ACC112 (cell line): ENCODE data around the gene SAYSD1.

Experiments used
- H2AFZ ChIP-seq: fragments of 200-600 bp; sonication (generic); one replicate; pipeline ENCODE4 v1.6.0; 2017; ENCODE audit warnings: antibody characterized with exemption, low read length; ENCODE audit not compliant: unreplicated experiment
- H3K27ac ChIP-seq: fragments of 200-600 bp; sonication (generic); 2 replicates; pipeline ENCODE4 v1.5.1; 2014; ENCODE audit warnings: low read depth, mild to moderate bottlenecking, antibody characterized with exemption, low read length, moderate library complexity
- H3K27me3 ChIP-seq: fragments of 200-600 bp; sonication (generic); 2 replicates; pipeline ENCODE4 v1.6.1; 2014; ENCODE audit warnings: mild to moderate bottlenecking, antibody characterized with exemption, low read length, moderate library complexity, mixed read lengths; ENCODE audit not compliant: insufficient read depth
- H3K36me3 ChIP-seq: fragments of 200-600 bp; sonication (generic); 2 replicates; pipeline ENCODE4 v1.6.1; 2016; ENCODE audit warnings: mild to moderate bottlenecking, antibody characterized with exemption, low read length, moderate library complexity, mixed read lengths; ENCODE audit not compliant: insufficient read depth
- H3K4me1 ChIP-seq: fragments of 200-600 bp; sonication (generic); one replicate; pipeline ENCODE4 v1.6.1; 2016; ENCODE audit warnings: low read length, mixed read lengths; ENCODE audit not compliant: insufficient read depth, unreplicated experiment, control insufficient read depth
- H3K4me3 ChIP-seq: fragments of 200-600 bp; sonication (generic); 2 replicates; pipeline ENCODE4 v1.5.1; 2014; ENCODE audit warnings: mild to moderate bottlenecking, low read depth, low read length
- H3K79me2 ChIP-seq: fragments of 200-600 bp; sonication (generic); one replicate; pipeline ENCODE4 v1.6.0; 2016; ENCODE audit warnings: low read length; ENCODE audit not compliant: control insufficient read depth, unreplicated experiment, insufficient read depth

Gene SAYSD1

GRCh38 chr6:39091220-39091619 lies 23.8 kb downstream of the SAYSD1 start:
- H3K27ac ChIP-seq: no peak overlapping the region
- H3K27me3 ChIP-seq: peaks cover 78% of the 10 kb centered on the region
- no peaks in the 10 kb centered on the region for H3K4me1 ChIP-seq
- H3K79me2 ChIP-seq: no peaks in the 10 kb centered on the region
- H2AFZ ChIP-seq: no peak overlapping the region
- H3K4me3 ChIP-seq: no peak overlapping the region
- no peaks in the 10 kb centered on the region for H3K36me3 ChIP-seq

GRCh38 chr6:39090036-39090435 lies 24.9 kb downstream of the SAYSD1 start:
- H3K36me3 ChIP-seq: no peaks in the 10 kb centered on the region
- no peak overlapping the region for H2AFZ ChIP-seq
- H3K4me3 ChIP-seq: no peak overlapping the region
- H3K27me3 ChIP-seq: peaks cover 83% of the 10 kb centered on the region
- H3K4me1 ChIP-seq: no peaks in the 10 kb centered on the region
- no peak overlapping the region for H3K27ac ChIP-seq
- no peaks in the 10 kb centered on the region for H3K79me2 ChIP-seq

- Histone ChIP-seq H3K4me3 (no peak overlapping the region), H3K79me2 (no peaks in the 10 kb centered on the region), H3K36me3 (no peaks in the 10 kb centered on the region), H3K27ac (no peak overlapping the region), H3K27me3 (peaks cover 96% of the 10 kb centered on the region), H2AFZ (no peak overlapping the region), H3K4me1 (no peaks in the 10 kb centered on the region)
Measured at GRCh38 chr6:39088331-39088730, 26.7 kb downstream of the SAYSD1 start.

GRCh38 chr6:39087197-39087596 lies 27.8 kb downstream of the SAYSD1 start:
- no peak overlapping the region for H3K27ac ChIP-seq
- H3K4me3 ChIP-seq: no peak overlapping the region
- H3K36me3 ChIP-seq: no peaks in the 10 kb centered on the region
- H3K4me1 ChIP-seq: no peaks in the 10 kb centered on the region
- no peaks in the 10 kb centered on the region for H3K79me2 ChIP-seq
- H2AFZ ChIP-seq: no peak overlapping the region
- peaks cover 97% of the 10 kb centered on the region for H3K27me3 ChIP-seq

GRCh38 chr6:39086711-39087110 lies 28.3 kb downstream of the SAYSD1 start:
- H3K4me1 ChIP-seq: no peaks in the 10 kb centered on the region

GRCh38 chr6:39086294-39086693 lies 28.7 kb downstream of the SAYSD1 start:
- Histone ChIP-seq H2AFZ (no peak overlapping the region), H3K27ac (no peak overlapping the region), H3K27me3 (peaks cover 97% of the 10 kb centered on the region), H3K4me3 (no peak overlapping the region), H3K36me3 (no peaks in the 10 kb centered on the region), H3K79me2 (no peaks in the 10 kb centered on the region), H3K4me1 (no peaks in the 10 kb centered on the region)

More at GRCh38 chr6:39086711-39087110, 28.3 kb downstream of the SAYSD1 start:
- no peak overlapping the region for H3K4me3 ChIP-seq
- H3K27ac ChIP-seq: no peak overlapping the region
- H3K36me3 ChIP-seq: no peaks in the 10 kb centered on the region
- H3K27me3 ChIP-seq: peaks cover 96% of the 10 kb centered on the region
- H2AFZ ChIP-seq: no peak overlapping the region
- H3K79me2 ChIP-seq: no peaks in the 10 kb centered on the region

- no peak overlapping the region for H3K27ac ChIP-seq
- peaks cover 93% of the 10 kb centered on the region for H3K27me3 ChIP-seq
- no peaks in the 10 kb centered on the region for H3K4me1 ChIP-seq
- no peaks in the 10 kb centered on the region for H3K79me2 ChIP-seq
- H3K4me3 ChIP-seq: no peak overlapping the region
- no peaks in the 10 kb centered on the region for H3K36me3 ChIP-seq
- H2AFZ ChIP-seq: no peak overlapping the region
Measured at GRCh38 chr6:39085129-39085797, 29.7 kb downstream of the SAYSD1 start.

GRCh38 chr6:39084506-39084905 lies 30.5 kb downstream of the SAYSD1 start:
- H3K27ac ChIP-seq: no peak overlapping the region
- no peaks in the 10 kb centered on the region for H3K36me3 ChIP-seq
- H3K27me3 ChIP-seq: peaks cover 85% of the 10 kb centered on the region

GRCh38 chr6:39083231-39083634 lies 31.8 kb downstream of the SAYSD1 start:
- no peak overlapping the region for H3K4me3 ChIP-seq

More at GRCh38 chr6:39084506-39084905, 30.5 kb downstream of the SAYSD1 start:
- Histone ChIP-seq H3K4me3 (no peak overlapping the region), H3K79me2 (no peaks in the 10 kb centered on the region), H3K4me1 (no peaks in the 10 kb centered on the region), H2AFZ (no peak overlapping the region)

GRCh38 chr6:39082310-39082709 lies 32.7 kb downstream of the SAYSD1 start:
- Histone ChIP-seq H3K36me3 (no peaks in the 10 kb centered on the region), H3K27me3 (peaks cover 63% of the 10 kb centered on the region), H3K79me2 (no peaks in the 10 kb centered on the region), H3K4me3 (no peak overlapping the region), H2AFZ (no peak overlapping the region), H3K27ac (no peak overlapping the region), H3K4me1 (no peaks in the 10 kb centered on the region)

More at GRCh38 chr6:39083231-39083634, 31.8 kb downstream of the SAYSD1 start:
- Histone ChIP-seq H3K36me3 (no peaks in the 10 kb centered on the region), H2AFZ (no peak overlapping the region), H3K27me3 (peaks cover 73% of the 10 kb centered on the region), H3K79me2 (no peaks in the 10 kb centered on the region), H3K27ac (no peak overlapping the region), H3K4me1 (no peaks in the 10 kb centered on the region)

- no peak overlapping the region for H3K27ac ChIP-seq
- no peaks in the 10 kb centered on the region for H3K36me3 ChIP-seq
- H2AFZ ChIP-seq: no peak overlapping the region
- peaks cover 52% of the 10 kb centered on the region for H3K27me3 ChIP-seq
- no peaks in the 10 kb centered on the region for H3K4me1 ChIP-seq
- H3K4me3 ChIP-seq: no peak overlapping the region
- no peaks in the 10 kb centered on the region for H3K79me2 ChIP-seq
Measured at GRCh38 chr6:39080246-39080875, 34.6 kb downstream of the SAYSD1 start.
